ENCODE results near the gene CAMK1D. TPM values are rescaled to one million over a fixed set of nuclear protein-coding genes. Genes with fewer than 3 reads are reported as not detected.
A peak's percentile ranks its signal among the peaks of the same experiment; 100 is the strongest.

The CAMK1D gene
- total RNA-seq, 6 experiments from 2014 or later = 5.3 to 10.8 (median 9.5) TPM

DNA sequence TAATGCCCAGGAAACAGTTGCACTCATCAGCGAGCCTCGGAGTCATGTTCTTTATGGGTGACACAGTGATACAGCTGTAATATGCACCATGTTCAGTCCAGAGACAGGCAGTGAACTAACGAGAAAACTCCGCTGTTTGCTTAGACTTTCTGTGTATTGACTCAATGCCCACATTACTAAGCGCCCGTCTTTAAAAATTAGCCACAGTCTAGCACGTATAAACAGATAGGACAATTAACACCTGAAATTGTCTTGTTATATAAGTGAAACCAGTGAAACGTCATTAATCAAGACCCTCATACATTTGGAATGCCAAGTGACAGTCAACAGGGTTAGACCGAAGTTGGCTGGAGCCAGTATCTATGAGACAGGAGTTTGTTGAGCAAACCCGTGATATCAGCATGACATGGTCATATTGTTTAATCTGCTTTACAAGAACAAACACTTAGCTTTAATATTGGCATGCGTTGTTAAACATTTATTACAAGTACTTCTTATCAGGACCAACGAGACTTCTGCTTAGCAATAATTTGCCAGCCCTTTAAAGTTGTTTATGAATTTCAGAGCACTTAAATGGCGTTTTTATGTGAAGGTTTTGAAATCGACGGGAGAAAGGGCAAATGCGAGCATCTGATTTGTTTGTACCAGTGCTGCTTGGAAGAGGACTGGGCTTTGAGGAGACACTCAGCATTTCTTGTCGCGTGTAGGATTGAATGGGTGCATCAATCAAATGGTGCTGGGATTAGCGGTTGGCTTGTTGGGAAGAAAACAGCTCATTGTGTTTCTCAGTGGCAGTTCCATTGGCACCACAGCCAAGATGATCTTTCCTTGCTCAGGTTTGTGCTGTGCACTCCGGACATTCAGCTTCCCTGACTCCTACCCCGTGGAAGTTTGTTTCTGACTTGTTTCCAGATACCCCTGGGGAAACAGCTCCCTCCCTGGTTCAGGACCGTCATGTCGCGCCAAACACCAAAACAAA is 56.3 kb downstream of the CAMK1D start:
- intact Hi-C loops (cut with DNase I) = no loop called here
- no peaks in the 10 kb centered on the region for H3K36me3 ChIP-seq
- TF ChIP-seq, protein P1, sequence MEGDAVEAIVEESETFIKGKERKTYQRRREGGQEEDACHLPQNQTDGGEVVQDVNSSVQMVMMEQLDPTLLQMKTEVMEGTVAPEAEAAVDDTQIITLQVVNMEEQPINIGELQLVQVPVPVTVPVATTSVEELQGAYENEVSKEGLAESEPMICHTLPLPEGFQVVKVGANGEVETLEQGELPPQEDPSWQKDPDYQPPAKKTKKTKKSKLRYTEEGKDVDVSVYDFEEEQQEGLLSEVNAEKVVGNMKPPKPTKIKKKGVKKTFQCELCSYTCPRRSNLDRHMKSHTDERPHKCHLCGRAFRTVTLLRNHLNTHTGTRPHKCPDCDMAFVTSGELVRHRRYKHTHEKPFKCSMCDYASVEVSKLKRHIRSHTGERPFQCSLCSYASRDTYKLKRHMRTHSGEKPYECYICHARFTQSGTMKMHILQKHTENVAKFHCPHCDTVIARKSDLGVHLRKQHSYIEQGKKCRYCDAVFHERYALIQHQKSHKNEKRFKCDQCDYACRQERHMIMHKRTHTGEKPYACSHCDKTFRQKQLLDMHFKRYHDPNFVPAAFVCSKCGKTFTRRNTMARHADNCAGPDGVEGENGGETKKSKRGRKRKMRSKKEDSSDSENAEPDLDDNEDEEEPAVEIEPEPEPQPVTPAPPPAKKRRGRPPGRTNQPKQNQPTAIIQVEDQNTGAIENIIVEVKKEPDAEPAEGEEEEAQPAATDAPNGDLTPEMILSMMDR (IDR thresholded peaks at IDR 0.05) = no peak
- TF ChIP-seq POLR2A (IDR thresholded peaks at IDR 0.05) = no peak
- peaks cover 0 to 19% (median 3%) of the 10 kb centered on the region in 4 donors for H3K4me1 ChIP-seq
- 26% methylated on average over 22 of the region's 24 CpGs for WGBS (ENCODE audit: insufficient coverage, low coverage, low lambda C conversion rate, missing lambda C conversion rate)
- peak; percentile 86 to 92 (median 88) for ATAC-seq
- H3K4me3 ChIP-seq = peak overlapping the region in 2 of 3 donors; percentile 18 to 32
- no peaks in the 10 kb centered on the region for H3K27me3 ChIP-seq
- H3K9me3 ChIP-seq = no peaks in the 10 kb centered on the region
- H3K27ac ChIP-seq = peak overlapping the region in 2 of 3 donors; percentile 51 to 71
- DNase-seq = no peak

DNA sequence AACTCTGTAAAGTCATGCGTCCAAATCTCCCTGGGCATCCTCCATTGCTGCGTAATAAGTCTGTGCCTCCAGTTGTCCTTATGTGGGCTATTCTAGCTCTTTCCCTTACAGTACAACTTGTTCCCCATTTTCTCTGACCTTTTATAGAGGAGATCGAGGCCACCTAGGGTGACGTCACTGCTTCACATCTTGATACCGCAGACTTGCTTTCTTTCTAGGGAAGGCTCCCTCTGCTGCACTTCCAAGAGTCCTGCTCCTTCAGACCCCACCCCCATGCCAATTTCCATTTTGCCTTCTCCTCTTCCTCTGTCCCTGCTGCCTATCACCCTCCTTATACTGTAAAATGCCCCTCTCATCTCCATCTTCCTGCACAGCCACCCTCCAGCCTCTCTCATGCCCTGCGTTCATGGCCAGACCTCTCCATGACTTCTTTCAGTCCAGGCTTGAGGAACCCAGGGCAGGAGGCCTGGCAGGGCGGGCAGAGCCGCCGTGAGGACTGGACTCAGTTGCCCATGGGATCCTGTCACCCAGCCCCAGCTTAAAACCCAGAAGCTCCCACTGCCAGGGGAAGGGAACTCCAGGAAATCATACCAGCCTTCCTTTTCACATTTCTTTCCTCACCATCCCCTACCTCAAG is 57.5 kb downstream of the CAMK1D start:
- 83% methylated on average over 6 of the region's 9 CpGs for WGBS (ENCODE audit: insufficient coverage, low coverage, low lambda C conversion rate, missing lambda C conversion rate)
- Histone ChIP-seq H3K4me1 (peaks cover 0 to 19% (median 3%) of the 10 kb centered on the region in 4 donors), H3K27ac (no peak overlapping the region), H3K4me3 (no peak overlapping the region), H3K27me3 (no peaks in the 10 kb centered on the region), H3K9me3 (no peaks in the 10 kb centered on the region), H3K36me3 (no peaks in the 10 kb centered on the region)
- ATAC-seq (no peak), DNase-seq (no peak)
- intact Hi-C loops (cut with DNase I) = no loop called here
- TF ChIP-seq POLR2A (IDR thresholded peaks at IDR 0.05) = no peak
- TF ChIP-seq, protein P1 (IDR thresholded peaks at IDR 0.05) = no peak

GRCh38 chr10:12408472-12408871 is 59.1 kb downstream of the CAMK1D start:
- Histone ChIP-seq H3K36me3 (no peaks in the 10 kb centered on the region), H3K4me1 (peaks cover 0 to 19% (median 3%) of the 10 kb centered on the region in 4 donors), H3K9me3 (no peaks in the 10 kb centered on the region), H3K27ac (no peak overlapping the region), H3K4me3 (no peak overlapping the region), H3K27me3 (no peaks in the 10 kb centered on the region)
- ATAC-seq (no peak), DNase-seq (no peak)
- intact Hi-C loops (cut with DNase I) = no loop called here
- 96% methylated on average over 5 of the region's 8 CpGs for WGBS (ENCODE audit: insufficient coverage, low coverage, low lambda C conversion rate, missing lambda C conversion rate)
- TF ChIP-seq, protein P1 (IDR thresholded peaks at IDR 0.05) = no peak
- no peak for TF ChIP-seq POLR2A (IDR thresholded peaks at IDR 0.05)

DNA sequence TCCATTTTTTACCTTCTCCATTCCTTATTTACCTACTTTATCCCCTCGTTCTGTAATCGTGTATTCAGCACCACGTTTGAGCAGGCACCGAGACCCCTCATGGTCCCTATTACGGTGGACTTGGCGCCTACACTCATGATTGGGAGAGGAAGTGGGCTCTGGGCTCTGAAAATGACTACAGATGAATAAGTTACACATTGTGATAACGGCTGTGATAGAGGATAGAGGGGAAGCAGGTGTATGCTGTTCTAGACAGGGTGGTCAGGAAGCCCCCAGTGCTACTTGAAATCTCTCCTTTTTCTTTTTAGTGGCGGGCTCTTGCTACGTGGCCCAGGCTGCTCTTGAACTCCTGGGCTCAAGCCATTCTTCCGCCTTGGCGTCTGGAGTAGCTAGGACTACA is 59.8 kb downstream of the CAMK1D start:
- intact Hi-C loops (cut with DNase I) = no loop called here
- DNase-seq (no peak), ATAC-seq (no peak)
- 89% methylated on average over 7 of the region's 11 CpGs for WGBS (ENCODE audit: insufficient coverage, low coverage, low lambda C conversion rate, missing lambda C conversion rate)
- no peaks in the 10 kb centered on the region for H3K9me3 ChIP-seq
- H3K4me3 ChIP-seq = no peak overlapping the region
- H3K27me3 ChIP-seq = no peaks in the 10 kb centered on the region
- TF ChIP-seq, protein P1 (IDR thresholded peaks at IDR 0.05) = no peak
- no peak for TF ChIP-seq POLR2A (IDR thresholded peaks at IDR 0.05)
- H3K36me3 ChIP-seq = no peaks in the 10 kb centered on the region
- H3K4me1 ChIP-seq = peaks cover 0 to 19% (median 3%) of the 10 kb centered on the region in 4 donors
- no peak overlapping the region for H3K27ac ChIP-seq

All from right lobe of liver (tissue), 6 donors.